GM21717 (cell line): ENCODE data around the gene CACUL1.
"Not testable (repeated sequence)": the region's sequence is repeated elsewhere in the genome, so short reads cannot be mapped to it uniquely, and the experiment has no call there.

ENCODE experiments used
- ATAC-seq: cut with Tn5 transposase; IDR thresholded peaks from one replicate; pipeline ENCODE4 v1.9.1; 2021; ENCODE audit warnings: mild to moderate bottlenecking, moderate library complexity; ENCODE audit not compliant: unreplicated experiment

CACUL1 gene

DNA sequence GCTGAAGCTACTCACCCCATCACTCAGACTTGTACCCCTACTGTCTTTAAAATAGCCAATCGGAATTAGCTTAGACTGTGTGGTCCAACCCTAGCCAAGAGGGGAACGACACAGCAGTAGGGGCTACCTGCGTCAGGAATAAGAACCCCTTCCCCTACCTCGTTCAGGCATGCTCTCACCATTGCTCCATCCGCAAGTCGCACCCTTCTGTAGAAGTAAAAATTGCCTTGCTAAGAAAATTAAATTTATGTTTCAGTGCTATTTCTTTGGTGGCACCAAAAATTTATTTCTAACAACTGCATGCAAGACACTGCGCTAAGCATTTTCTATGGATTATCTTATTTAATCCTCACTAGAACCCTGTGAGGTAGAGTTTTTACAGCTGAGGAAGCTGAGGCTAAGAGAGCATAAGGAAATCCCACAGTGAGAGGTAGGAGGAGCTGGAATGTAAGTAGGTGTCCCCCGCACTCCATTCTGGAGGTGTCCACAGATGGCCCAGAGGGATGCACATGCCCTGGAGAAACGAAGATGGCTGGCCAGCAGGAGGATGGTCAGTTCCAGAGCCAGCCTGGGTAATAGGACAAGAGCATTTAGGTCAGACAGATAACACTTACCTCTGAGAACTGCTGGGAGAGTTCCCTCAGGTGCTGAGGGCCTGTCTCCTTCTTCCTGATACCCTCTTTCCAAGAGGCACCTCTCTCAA is 15.3 kb upstream of the CACUL1 start:
- no peak for ATAC-seq

DNA sequence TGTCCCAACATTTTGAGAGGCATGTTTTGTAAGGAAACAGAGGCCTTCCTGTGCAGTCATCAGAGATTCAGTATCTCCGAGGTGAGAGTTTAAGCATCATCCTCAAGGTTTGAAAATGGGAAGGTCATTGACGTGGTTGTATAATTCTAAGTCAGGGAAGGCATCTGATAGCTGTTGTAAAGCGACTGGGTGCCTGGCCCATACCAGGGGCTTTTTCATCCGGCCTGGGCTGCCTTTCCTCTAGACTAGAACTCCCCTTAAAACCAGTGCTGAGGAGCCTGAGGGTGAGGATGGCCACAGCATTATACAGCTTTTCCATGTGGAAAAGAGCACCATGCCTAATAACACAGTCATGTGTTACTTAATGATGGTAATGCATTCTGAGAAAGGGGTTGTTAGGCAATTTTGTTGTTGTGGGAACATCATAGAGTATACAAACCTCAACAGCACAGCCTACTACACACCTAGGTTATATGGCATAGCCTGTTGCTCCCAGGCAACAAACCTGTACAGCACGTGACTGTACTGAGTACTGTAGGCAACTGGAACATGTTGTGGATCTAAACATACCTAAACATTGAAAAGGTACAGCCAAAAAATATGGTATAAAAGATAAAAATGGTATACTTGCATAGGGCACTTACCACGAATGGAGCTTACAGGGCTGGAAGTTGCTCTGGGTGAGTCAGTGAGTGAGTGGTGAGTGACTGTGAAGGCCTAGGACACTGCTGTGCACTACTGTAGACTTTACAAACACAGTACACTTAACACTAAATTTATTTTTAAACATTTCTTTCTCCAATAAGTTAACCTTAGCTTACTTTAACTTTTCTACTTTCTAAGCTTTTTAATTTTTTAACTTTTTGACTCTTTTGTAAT is 13.5 kb upstream of the CACUL1 start:
- no peak for ATAC-seq

DNA sequence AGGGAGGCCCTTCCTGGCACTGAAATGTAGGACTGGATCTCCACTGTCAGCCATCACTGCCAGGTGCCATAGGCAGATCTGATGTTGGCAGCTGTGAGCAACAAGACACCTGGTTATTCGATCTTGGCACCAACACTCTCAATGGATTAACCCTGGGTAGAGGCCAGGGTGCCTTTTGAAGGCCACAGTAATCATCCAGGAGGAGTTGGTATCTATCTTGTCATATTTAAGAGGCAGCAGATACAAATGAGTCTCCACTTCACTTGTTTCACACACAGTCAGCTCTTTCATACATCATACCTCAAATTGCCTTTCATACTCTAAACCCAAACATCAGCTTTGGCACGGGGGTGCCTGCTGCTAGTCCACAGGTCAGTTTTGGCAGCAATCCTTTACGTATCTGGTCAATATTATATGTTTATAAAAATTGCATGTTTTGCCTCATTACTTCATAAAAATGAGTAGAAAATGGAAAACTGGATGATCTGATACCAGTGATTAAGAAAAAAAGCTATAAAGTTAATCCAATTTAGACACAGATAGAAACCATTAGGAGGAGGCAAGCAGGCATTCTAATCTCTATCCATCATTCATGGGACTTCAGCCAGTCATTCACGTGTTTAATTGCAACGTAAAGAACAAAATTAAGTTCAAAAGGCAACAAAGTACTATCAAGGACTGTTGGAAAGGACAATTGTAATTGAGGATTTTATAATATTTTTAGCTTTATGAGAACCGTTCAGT is 12.7 kb upstream of the CACUL1 start:
- ATAC-seq = no peak

DNA sequence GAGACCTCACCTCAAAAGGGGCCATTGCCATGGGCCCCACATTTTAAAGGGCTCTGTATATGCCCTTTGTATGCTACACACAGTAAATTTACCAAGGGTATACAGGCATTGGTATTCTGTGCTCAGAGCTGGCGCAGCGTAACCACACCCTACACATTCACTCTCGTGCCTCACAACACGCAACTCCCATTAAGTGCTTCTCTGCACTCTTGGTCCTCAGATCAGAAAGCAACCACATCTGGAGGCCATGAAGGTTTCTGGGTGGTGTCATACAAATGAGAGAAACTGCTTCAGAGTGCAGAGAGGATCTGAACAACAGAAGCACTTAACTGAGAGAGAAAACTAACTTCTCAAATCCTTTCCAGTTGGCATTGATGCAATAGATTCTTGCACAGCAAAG is 9.4 kb upstream of the CACUL1 start:
- no peak for ATAC-seq

DNA sequence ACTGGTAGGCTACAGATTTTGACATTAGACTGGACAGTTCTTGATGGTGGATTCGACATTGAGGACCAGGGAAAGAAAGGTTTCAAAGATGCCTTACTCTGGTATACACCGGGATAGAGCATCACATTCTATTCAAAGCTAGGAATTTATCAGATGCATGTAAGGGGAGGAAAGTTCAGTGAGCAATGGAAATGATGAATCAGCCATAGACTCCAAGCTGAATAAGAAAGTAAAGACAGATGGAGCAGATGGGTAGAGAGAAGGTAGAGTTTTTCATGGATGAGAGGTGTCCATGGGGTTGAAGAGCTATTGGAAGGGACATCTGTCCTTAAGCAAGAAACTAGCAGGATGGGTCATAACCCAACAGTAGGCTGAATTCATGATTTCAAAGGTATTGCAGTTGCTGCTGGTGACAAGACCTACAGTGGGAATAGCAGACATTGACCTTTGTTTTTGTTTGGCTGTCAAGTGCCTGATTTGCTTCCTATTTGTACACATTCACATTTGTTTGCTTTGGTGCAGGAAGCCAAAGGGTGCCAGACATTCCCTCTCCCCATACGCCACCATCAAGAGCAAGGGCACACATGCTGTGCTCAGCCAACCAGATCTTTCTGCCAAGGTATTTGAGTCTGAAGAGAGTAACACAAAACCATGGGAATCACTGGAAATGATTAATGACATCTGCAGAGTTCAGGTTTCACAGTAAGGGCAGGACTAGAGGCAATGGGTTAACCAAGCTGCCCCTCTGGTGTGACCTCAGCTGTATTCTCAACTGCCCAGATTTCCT is 8.6 kb upstream of the CACUL1 start:
- ATAC-seq = no peak

DNA sequence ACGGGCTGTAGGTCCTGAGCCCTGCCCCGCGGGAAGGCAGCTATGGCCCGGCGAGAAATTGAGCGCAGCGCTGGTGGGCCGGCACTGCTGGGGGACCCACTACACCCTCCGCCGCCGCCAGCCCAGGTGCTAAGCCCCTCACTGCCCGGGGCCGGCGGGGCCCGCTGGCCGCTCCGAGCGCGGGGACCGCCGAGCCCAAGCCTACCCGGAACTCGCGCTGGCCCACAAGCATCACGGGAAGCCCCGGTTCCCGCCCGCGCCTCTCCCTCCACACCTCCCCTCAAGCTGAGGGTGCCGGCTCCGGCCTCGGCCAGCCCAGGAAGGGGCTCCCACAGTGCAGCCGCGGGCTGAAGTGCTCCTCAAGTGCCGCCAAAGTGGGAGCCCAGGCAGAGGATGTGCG is 5.5 kb upstream of the CACUL1 start:
- ATAC-seq = no peak

DNA sequence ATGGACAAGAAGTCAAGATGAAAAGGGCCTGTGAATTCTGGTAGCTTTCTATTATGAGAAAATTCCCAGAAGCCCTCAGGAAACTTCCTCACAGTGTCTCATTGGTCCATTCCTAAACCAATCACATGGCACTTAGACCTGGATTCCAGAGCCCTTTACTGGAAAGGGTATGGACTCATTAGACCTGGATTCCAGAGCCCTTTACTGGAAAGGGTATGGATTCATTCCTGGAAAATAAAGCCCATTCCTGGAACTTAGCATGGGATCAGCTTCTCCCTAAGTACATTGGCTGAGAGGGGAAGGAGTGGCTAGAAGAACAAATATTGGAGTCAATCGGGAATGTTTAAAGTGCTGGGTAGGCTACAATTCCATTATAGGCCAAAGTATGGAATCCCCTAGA is 3.7 kb upstream of the CACUL1 start:
- no peak for ATAC-seq

DNA sequence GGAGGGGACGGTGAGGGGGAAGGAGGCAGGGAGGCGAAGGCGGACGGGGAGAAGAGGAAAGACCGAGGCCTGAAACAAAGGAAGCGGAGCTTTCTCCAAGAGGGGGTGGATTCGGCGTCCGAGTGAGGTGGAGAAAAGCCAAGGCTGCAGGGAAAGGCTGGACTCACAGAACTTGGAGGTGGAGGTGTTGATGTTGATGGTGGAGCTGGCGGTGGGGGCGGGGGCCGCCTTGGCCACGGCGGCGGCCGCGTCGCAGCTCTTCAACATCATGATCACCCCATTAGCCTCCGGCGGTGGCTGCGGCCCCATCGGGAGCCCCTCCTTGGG is 578 bp downstream of the CACUL1 start:
- peak; percentile 22 for ATAC-seq

DNA sequence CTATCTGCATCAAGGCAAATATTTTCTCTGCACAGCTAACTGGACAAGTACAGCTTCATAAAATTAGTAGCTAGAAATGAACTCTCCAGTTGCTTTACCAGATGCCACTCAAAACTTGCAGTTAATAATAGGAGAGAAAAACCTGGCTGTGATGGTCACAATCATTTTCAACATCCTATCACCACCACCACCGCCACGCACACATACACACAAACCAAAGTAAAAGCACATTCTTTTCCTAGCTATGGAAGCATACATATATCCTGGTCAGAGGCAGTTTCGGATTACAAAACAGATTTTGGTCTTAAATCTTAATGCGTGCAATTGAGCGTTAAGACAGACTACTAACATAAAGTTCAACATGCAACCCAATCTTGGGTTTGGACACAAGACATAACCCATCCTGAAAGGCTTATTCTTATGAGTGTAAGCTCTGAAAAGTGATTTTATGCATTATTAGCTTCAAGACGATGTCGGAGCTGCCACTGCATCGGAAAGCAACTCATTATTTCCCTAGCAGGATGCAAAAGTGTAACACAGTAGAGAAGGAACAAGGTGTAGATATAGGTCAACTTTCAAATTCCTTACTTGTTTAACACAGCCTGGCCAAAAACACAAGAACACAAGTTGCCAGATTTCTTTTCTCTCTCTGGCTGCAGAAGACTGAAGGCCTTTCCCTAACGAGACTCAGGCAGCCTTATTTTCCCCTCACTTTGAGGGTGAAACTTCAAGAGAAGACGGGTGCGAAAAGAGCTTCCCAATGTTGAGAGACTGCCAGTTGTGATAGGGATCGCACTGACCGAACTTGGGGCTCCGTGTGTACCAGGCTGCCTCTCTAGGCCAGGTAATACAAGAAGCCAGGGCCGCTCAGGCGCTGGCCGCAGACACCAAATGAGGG is 1.2 kb downstream of the CACUL1 start:
- peak; percentile 14 for ATAC-seq

DNA sequence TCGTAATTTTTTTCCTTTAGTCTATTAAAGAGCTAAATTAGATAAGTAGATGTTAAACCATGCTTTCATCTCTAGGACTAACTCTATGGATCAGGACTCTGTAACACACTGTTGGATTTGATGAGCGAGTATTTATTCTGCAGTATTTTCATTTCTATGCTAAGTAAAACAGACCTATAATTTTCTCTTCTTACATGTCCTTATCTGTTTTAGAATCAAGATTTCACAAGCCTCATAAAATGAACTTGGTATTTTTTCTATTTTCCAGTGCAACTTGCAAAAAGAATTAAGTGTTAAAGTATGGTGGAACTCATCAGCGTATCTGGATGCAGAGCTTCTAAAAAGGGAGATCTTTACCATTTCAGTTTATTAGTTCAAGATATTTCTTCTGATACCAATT is 2.4 kb downstream of the CACUL1 start:
- ATAC-seq = no peak

DNA sequence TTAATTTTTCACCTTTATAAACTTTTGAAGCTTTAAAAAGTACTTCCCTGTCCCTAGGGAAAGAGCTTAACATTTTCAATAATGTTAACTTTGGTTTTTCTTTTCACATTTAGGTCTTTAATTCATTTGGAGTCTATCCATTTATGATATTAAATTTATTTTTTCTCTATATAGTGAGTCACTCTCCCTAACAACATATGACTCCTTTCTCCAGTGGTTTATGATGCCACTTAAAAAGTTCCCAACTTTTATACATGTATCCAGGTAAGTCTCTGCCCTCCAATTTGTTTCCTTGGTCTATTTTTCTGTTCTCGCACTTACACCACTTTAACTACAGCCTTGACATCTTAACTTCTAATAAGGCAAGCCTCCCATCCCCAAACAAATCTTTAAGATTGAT is 3.5 kb downstream of the CACUL1 start:
- no peak for ATAC-seq

DNA sequence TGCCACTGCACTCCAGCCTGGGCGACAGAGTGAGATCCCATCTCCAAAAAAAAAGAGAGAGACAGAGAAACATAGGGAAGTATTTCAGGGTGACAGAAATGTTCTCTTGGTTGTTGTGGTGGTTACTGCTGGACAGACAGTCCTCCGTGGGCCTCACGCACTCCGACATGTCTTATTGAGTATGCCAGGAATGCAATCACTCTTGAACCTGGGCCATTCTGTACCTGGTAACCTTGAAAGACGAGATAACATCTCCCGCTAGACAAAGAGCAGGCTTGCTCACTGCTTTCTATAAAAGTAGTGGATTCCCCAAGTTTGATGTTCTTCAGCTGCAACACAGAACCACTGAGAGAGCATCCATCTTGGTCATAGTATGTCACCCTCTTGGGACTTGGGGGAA is 6.7 kb downstream of the CACUL1 start:
- ATAC-seq = no peak

DNA sequence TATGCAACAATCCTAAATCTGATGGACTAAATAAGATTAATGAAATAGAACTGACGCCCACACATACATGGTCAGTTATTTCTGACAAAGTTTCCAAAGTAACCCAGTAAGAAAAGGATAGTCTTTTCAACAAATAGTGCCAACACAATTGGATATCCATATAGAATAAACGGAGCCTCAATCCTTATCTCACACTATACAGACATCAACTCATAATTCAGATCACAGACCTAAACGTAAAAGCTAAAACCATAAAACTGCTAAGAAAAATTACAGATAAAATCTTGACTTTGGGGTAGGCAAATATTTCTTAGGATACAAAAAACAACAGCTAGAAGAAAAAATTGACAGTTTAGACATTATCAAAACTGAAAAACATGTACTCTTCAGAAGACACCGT is 8.5 kb downstream of the CACUL1 start:
- no peak for ATAC-seq

DNA sequence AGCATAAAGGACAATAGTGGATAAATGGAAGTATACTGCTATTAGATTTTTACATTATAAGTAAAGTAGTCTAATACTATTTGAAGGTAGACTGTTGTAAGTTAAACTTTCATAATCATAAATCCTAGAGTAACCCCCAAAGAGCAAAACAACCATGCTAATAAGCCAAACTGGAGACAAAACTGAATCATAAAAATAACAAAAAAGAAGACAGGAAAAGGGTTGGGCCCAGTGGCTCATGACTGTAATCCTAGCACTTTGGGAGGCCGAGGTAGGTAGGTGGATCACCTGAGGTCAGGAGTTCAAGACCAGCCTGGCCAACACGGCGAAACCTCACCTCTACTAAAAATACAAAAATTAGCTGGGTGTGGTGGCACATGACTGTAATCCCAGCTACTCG is 9.7 kb downstream of the CACUL1 start:
- no peak for ATAC-seq

DNA sequence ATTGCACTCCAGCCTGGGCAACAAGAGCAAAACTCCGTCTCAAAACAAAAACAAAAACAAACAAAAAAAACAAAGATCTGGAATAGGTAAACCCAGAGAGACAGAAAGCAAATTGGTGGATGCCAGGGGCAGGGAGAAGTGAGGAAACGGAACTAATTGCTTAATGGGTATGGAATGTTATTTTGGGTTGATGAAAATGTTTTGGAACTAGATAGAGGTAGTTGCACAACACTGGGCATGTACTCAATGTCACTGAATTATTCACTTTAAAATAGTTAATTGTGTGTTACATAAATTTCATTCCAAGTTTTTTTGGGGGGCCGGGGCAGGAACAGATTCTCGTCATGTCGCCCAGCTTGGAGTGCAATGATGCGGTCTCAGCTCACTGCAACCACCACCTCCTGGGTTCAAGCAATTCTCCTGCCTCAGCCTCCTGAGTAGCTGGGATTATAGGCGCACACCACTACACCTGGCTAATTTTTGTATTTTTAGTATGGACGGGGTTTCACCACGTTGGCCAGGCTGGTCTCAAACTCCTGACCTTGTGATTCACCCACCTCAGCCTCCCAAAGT is 10.3 kb downstream of the CACUL1 start:
- ATAC-seq = not testable (repeated sequence)

DNA sequence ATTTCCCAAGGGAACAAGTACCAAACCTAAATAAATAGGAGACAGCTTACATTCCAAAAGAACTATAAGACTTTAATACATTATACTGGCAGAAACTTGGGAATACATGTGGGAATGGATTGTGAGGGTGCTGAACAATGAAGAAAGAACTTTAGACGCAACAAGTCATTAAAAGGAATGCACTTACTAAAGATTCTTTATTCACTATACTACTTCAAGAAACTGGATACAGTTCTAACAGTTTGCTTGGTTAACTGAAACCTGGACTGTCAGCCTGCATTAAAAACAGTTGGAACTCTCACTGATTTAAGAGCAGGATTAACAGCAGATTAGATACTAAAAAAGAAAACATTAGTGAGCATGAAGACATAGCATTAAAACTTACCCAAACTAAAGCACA is 12.0 kb downstream of the CACUL1 start:
- ATAC-seq = no peak

DNA sequence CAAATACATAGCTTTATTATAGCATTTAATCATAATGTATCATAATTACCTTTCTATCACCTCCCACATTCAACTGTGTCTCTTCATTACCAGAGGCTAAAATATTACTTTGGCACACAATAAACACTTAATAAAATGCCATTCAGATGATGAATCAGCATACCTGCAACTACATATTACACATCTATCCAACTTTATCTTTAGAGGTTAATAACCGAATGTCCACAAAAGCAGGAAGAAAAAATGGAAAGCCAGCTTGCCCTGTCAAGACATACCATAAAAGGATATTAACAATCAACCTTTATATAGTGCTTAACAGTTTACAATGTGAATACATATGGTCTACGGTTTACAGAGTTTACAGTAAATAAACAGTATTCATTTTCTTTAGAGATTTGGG is 12.7 kb downstream of the CACUL1 start:
- no peak for ATAC-seq

DNA sequence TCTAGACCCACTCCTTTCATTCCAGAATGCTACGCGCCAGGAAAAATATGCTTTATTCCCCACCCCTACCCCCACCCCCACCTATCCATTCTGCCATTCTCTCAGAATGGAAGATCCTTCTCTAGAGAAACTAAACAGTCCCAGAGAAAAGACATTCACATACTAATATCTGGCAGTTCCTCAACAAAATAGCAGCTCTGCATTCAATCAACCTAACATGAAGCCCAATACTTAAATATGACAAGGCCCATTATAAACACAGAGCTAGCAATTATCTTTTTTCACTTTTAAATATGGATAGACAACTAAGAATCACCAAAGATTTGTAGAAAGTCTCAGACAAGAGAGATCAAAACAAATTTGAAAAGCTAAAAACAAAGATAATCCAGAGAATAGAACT is 16.4 kb downstream of the CACUL1 start:
- ATAC-seq = no peak

DNA sequence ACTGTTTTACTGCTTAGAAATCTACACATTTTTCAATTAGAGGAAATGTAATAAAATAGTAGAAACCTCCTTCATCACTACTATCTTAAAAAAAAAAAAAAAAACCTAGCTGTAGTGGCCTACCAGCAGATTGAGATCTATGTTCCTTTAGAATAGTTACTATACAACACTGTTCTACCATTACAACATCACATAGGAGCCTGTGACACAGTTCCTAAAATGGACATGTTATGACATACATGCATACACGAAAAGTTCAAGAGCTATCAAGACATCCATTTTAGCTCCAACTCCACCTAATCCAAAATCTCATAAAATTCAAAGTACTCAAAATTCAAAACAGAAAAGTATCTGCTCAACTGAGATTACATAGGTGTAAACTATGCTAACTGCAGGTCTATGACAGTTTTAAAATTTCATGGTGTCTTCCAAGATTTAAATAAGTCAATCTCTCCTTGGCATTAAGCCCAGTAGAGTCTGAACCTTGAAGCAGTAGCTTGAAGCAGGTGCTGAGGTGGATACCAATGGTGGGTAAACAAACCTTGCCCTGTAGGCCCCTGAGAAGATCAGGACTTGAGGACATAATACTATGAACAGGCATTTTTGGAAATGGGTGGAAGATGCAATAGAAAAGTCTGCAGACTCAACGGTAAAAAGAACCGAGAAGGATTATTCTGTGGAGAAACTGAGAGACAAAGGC is 17.0 kb downstream of the CACUL1 start:
- ATAC-seq = no peak
